GM18870 (cell line): ENCODE measurements around the gene RAB7A.
"Not testable (repeated sequence)": the region's sequence is repeated elsewhere in the genome, so short reads cannot be mapped to it uniquely, and the experiment has no call there.

Experiments used
- ATAC-seq: cut with Tn5 transposase; IDR thresholded peaks from one replicate; pipeline ENCODE4 v1.9.1; 2021; ENCODE audit warnings: moderate library complexity; ENCODE audit not compliant: unreplicated experiment

The RAB7A gene

DNA sequence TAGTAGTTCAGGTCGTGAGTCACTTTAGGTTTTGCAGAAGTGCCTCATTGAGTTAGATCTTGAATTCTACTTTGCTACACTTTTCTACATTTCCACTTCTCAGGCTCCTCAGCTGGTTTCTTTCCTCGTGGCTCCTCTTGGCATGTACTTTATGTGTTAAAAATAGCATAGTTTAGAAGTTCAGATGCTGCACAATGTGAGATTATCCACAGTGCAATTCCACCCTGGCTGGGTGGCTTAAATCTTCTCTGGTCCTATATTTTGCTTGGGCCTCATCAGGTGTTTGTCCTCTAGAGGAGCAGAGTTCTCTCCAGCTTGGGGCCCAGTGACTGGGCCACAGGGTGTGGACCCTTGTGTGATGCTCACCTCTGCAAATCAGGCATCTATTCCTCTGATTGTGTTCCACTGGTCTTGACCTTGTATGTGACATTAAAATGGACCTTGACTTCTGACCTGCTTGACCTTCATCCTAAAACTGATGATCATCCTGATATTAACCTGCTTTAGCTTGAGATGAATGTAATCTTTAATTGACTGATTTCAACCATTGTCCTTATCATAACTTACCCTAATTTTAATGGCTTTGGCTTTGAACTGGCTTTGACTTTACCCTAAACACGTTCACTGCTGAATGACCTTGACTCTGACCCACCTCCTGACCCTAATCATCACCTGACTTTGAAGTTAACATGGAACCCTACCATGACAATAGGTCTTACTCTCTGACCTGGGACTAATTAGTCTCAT is 89.5 kb downstream of the RAB7A start:
- ATAC-seq, result no peak

- no peak for ATAC-seq
Observed at GRCh38 chr3:128818186-128818787, 92.3 kb downstream of the RAB7A start.

DNA sequence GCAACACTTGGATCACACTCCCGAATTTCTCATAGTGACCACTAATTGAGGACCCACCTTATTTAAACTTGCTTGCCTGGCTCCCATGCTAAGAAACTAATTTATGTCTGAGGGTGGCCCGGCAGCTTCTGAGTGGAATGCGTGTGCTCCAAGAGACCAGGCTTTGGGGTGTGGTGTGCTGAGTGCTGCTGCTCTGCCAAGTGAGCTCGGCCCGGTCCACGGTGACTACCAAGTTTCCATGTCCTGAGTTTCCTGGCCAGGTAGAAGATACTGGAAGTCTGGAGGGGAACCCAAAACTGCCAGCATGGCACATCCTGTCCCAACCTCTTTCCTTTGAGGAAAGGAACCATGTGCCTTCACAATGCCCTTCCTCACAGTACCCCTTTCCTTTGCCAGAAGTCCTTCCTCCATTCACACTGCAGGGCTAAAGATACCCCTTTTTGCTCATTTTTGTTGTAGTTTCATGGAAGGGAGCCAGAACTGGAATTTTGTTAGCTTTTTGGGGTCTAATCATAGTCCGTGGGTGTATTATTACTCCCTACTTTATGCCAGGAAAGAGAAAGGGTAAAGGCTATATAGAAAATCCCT is 94.4 kb downstream of the RAB7A start:
- no peak for ATAC-seq

DNA sequence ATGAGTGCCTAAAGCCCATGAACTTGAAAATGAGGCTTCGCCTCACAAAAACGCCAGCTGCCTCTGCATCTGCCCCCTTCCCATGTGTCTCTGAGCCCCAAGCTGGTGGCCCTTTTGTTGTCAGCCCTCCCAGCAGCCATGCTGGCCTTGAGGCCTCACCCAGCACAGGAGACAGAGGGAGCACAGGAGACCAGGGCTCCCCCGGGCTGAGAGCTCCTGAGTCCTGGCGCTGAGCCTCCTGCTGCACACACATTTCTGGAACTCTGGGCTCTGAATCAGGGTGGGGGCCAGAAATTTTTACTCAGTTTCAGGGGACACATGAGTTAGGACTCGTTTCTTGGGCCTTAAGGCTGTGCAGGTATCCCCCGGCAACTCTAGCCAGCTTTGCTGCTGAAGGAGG is 97.0 kb downstream of the RAB7A start:
- ATAC-seq, result no peak

DNA sequence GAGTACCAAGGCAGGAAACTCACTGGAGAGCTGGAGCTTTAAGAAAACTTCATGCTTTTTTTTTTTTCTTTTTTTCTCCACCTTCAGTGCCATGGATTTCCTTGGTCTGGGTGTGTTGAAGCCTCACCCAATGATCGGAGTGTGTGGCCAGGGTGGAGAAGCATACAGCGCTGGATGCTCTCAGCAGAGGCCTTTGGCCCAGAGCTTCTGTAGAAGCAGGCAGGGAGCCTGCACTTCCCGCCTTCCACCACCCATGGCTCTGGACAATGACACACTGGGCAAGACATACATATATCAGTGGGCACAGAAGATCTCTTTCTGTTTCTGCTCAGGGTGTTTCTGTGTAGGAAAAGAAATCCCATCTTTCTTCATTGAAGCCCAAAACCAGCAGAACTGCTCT is 97.6 kb downstream of the RAB7A start:
- no peak for ATAC-seq

GRCh38 chr3:128824132-128824850 is 98.3 kb downstream of the RAB7A start:
- ATAC-seq, result no peak

DNA sequence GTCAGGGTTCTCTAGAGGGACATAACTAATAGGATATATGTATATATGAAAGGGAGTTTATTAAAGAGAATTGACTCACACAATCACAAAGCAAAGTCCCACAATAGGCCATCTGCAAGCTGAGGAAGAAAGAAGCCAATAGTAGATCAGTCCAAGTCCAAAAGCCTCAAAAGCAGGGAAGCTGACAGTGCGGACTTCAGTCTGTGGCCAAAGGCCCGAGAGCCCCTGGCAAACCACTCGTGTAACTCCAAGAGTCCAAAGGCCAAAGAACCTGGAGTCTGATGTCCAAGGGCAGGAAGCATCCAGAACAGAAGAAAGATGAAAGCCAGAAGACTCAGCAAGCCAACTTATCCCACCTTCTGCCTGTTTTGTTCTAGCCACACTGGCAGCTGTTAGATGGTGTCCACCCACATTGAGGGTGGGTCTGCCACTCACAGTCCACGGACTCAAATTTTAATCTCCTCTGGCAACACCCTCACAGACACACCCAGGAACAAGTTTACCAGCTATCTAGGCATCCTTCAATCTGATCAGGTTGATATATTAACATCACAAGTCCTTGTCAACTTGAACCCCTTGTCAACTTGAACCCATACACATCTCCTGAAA is 99.2 kb downstream of the RAB7A start:
- no peak for ATAC-seq

DNA sequence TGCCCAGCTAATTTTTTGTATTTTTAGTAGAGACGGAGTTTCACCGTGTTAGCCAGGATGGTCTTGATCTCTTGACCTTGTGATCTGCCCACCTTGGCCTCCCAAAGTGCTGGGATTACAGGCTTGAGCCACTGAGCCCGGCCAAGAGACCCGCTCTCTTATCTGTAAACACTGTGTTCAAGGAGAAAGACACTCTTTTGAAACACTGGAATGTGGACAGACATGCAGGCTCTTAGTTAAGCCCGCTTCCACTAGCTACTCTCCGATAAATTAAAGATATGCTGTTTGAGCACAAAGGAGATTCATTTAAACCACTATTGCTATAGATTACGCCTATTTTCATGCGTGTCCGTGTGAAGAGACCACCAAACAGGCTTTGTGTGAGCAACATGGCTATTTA is 103.1 kb downstream of the RAB7A start:
- ATAC-seq, result not testable (repeated sequence)

GRCh38 chr3:128829925-128830625 is 104.1 kb downstream of the RAB7A start:
- not testable (repeated sequence) for ATAC-seq

GRCh38 chr3:128830762-128831161 is 104.8 kb downstream of the RAB7A start:
- ATAC-seq, result not testable (repeated sequence)

DNA sequence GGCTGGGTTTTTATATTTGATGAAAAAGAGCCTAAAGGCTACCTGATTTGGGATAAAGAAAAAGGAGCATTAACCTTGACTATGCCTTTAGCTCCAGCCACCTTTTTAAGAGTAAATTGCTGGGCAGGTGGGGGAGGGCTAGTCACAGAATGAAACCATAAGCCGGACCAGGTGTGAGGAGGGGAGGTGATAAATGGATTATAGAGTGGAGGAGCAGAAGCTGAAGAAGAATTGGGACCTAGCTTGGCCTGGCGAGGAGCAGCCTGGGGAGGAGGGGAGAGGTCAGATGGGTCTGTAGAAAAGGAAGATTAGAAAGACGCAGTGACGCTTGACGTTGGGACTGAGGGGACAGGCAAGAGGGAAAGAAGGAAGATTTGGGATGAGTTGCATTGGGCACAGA is 107.0 kb downstream of the RAB7A start:
- ATAC-seq, result not testable (repeated sequence)

GRCh38 chr3:128835096-128835495 is 109.1 kb downstream of the RAB7A start:
- no peak for ATAC-seq

DNA sequence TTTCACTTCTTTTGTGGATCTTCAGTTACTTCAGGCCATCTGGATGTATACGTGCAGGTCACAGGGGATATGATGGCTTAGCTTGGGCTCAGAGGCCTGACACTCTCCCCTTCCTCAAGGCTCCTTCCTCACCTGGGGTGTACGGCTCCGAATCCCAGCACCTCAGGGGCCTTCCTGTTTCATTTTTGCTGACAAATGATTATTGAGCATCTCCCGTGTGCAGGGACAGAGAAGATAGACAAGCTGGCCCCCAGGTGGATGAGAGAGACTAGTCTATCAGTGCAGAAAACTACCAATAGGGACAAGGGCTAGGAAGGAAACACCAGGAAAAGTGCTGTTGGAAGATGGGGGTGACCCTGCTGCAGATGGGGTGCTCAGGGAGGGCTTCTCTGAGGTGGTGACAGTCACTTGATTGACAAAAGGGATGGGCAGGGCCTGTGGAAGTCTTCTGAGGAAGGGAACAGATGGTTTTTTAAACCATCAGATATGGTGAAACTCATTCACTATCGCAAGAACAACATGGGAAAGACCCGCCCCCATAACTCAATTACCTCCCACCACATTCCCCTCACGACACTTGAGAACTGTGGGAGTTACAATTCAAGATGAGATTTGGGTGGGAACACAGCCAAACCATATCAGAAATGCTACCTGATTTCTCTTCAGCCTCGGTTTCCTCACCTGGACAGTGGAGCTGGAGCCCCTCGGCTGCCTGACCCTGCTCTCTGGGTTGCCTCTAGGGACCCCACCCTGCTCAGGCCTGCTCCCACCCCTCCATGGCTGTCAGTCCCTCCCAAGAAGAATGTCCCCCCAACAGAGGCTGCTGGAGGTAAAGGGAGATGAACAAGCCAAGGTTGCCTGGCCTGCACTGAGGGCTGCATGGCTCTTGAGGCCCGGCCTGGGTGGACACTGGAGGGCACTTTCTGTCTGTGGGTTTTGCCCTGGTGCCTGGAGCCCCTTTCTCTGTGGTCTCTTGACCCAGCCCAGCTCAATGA is 116.2 kb downstream of the RAB7A start:
- no peak for ATAC-seq

- ATAC-seq, result no peak
Observed at GRCh38 chr3:128844502-128844901, 118.5 kb downstream of the RAB7A start.

DNA sequence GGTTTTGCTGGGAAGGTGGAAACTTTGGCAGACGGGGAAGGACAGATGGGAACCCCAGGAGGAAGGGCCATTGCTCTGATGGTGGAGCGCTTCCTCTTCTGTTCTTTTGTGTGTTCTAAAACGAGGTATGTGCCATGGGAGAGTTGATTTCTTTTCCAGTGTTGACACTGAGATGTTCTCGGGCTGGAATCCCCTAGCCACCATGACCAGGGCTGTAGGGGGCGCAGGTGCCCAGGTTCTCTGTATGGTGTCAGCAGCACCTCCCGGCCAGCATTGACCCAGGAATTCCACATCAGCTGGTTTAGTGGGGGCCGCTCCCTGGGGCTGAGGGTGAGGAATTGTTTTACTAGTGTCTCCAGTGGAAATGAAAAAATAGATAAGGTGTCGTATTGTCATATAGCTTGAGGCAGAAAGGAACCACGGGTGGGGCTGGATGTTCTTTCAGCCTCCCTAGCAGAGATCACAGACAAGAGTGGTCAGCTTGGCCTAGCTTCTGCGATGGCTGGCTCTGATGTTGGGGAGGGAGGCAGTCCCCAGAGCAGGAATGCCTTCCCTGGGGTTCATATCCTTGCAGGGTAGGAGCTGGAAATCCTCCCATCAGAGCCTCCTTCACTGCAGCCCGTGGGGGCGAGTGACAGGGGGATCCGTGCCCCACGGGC is 119.3 kb downstream of the RAB7A start:
- no peak for ATAC-seq

DNA sequence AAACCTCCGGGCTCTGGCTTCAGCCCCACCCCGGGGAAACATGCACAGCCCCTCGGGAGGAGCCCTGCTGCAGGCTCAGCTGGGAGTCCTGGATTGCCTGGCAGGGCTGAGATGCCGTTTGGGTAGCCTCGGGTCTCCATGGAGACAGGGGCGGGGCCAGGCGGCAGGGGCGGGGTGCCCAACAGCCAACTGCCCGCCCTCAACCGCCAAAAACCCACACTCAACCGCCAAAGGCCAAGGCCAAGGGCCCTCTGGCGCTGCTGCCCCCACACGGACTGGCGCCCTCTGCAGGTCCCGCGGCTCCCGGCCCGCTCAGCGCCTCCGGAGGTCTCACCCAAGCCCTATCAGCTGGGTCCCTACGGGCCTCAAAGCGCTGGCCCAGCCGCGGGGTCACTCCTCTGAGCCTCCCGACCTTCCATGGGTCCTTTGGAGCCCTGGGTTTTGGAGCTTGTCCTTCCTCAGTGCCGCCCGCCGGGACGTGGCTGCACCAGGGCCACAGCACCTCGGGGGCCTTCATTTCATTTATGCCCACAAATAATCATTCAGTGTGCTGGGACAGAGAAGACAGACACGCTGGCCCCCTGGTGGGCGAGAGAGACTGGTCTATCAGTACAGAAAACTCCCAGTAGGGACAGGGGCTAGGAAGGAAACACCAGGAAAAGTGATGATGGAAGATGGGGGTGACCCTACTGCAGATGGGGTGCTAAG is 119.9 kb downstream of the RAB7A start:
- ATAC-seq, result no peak

GRCh38 chr3:128846486-128846891 is 120.5 kb downstream of the RAB7A start:
- no peak for ATAC-seq

DNA sequence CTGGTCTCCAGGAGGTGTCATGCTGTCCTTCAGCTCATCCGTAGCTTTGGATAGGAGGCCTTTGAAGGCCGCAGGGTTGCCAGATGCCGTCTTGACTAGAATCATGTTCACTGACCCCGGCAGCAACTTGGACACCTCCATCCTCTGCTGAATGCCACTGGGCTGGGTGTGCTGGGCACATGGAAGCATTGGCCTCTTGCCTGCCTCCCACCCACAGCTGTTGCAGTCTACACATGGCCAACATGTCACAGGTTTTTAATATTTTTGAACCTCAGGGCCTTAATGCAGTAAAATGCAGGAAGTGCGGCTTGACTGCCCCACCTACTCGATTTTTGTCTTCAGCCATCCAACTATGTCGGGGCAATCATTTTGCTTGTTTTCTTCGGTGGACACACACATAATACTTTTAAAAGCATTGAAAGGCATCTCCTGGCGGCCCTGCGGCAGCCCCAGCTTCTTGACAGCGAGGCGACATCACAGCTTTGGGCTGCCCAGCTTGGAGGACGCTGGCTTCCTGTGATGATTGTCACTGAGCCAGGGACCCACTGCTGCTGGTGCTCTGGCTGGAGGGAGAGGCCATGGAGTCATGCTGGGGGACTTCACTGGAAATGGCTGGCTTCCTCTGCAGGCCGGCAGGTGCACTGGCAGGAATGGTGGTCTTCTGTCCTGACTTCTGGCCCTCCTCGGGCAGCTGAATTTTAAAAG is 121.8 kb downstream of the RAB7A start:
- ATAC-seq, result no peak
